Keratinocyte (primary cell): Measurements from ENCODE around the gene STRN. TPM values are rescaled to one million over a fixed set of nuclear protein-coding genes. Genes with fewer than 3 reads are reported as not detected.

Source experiments
- DNase-seq: peaks from one replicate; pipeline ENCODE4 v3.0.0-alpha.2; 2011; ENCODE audit warnings: low read depth, missing footprints, low spot score
- FAIRE-seq: peaks from 2 replicates; lab custom pipeline; 2011; peaks lifted over from hg19 to GRCh38; lab: Jason Lieb, UNC
- H2AFZ ChIP-seq: 2 replicates; pipeline ENCODE4 v1.6.0; 2012; ENCODE audit warnings: low read length, control low read depth, inconsistent platforms; ENCODE audit not compliant: control insufficient read depth
- H3K27ac ChIP-seq: 2 replicates; pipeline ENCODE4 v1.5.1; 2011; ENCODE audit warnings: low read length; ENCODE audit not compliant: control insufficient read depth, insufficient read depth
- H3K27me3 ChIP-seq: 3 replicates; pipeline ENCODE4 v1.6.0; 2011; ENCODE audit warnings: low read length; ENCODE audit not compliant: control insufficient read depth, insufficient read depth; ENCODE audit errors: extremely low read depth
- H3K36me3 ChIP-seq, 2 experiments: 2 replicates in 1 of 2; 3 replicates in 1 of 2; pipeline ENCODE4 v1.5.1; 2011; ENCODE audit warnings: low read length in 2 of 2, mild to moderate bottlenecking in 1 of 2; ENCODE audit not compliant: control insufficient read depth in 2 of 2, insufficient read depth in 2 of 2; ENCODE audit errors: extremely low read depth in 1 of 2
- H3K4me1 ChIP-seq: 3 replicates; pipeline ENCODE4 v1.5.1; 2011; ENCODE audit warnings: low read length; ENCODE audit not compliant: control insufficient read depth, insufficient read depth; ENCODE audit errors: extremely low read depth
- H3K4me2 ChIP-seq: 3 replicates; pipeline ENCODE4 v1.6.0; 2011; ENCODE audit warnings: low read depth, low read length; ENCODE audit not compliant: control insufficient read depth, insufficient read depth; ENCODE audit errors: extremely low read depth
- H3K4me3 ChIP-seq, 3 experiments: fragments of 200-600 bp in 1 of 3; sonication (generic) in 1 of 3; 2 replicates in 2 of 3; 3 replicates in 1 of 3; pipeline ENCODE4 v1.5.1; 2011 to 2016; ENCODE audit warnings: low read length in 3 of 3, mild to moderate bottlenecking in 3 of 3, control low read depth in 2 of 3, inconsistent platforms in 1 of 3, low read depth in 1 of 3, mixed read lengths in 1 of 3, mixed run types in 1 of 3, moderate library complexity in 1 of 3; ENCODE audit not compliant: control insufficient read depth in 2 of 3, insufficient read depth in 2 of 3; ENCODE audit errors: extremely low read depth in 1 of 3
- H3K79me2 ChIP-seq: 2 replicates; pipeline ENCODE4 v1.6.0; 2012; ENCODE audit warnings: low read length; ENCODE audit not compliant: control insufficient read depth, insufficient read depth
- H3K9ac ChIP-seq: 3 replicates; pipeline ENCODE4 v1.6.0; 2011; ENCODE audit warnings: low read length; ENCODE audit not compliant: control insufficient read depth, insufficient read depth; ENCODE audit errors: extremely low read depth
- H3K9me1 ChIP-seq: 3 replicates; pipeline ENCODE4 v1.6.0; 2011; ENCODE audit warnings: low read length; ENCODE audit not compliant: control insufficient read depth, insufficient read depth; ENCODE audit errors: extremely low read depth
- H3K9me3 ChIP-seq: 2 replicates; pipeline ENCODE4 v1.5.1; 2012; ENCODE audit warnings: low read depth, low read length; ENCODE audit not compliant: control insufficient read depth
- H4K20me1 ChIP-seq: 3 replicates; pipeline ENCODE4 v1.6.0; 2011; ENCODE audit warnings: low read length; ENCODE audit not compliant: control insufficient read depth, insufficient read depth; ENCODE audit errors: extremely low read depth
- CTCF ChIP-seq, 3 experiments: IDR thresholded peaks in 1 of 3; conservative IDR thresholded peaks in 1 of 3; optimal IDR thresholded peaks in 1 of 3; 2 replicates in 2 of 3; 3 replicates in 1 of 3; pipeline versions ENCODE3 to v1.5.1; 2011; ENCODE audit warnings: low read length in 3 of 3, mild to moderate bottlenecking in 3 of 3, moderate library complexity in 2 of 3, control low read depth in 1 of 3, inconsistent platforms in 1 of 3; ENCODE audit not compliant: insufficient read depth in 2 of 3; ENCODE audit errors: extremely low read depth in 1 of 3
- EZH2 ChIP-seq: IDR thresholded peaks from one replicate; pipeline ENCODE4 v1.6.1; 2012; ENCODE audit warnings: inconsistent platforms, mild to moderate bottlenecking, low read length, moderate library complexity
- dilution Hi-C: fragments of 300-500 bp; cut with MboI; formaldehyde crosslinking; loops from one replicate; pipeline ENCODE4 v1.7.0; 2020; ENCODE audit warnings: low sequenced_read_pairs; ENCODE audit not compliant: extremely low pct_ligation_motif_present
- polyA plus RNA-seq, 5 experiments: library from polyadenylated mRNA; depleted of rRNA in 3 of 5; stranded (reverse) in 3 of 5; stranded (forward) in 1 of 5; unstranded in 1 of 5; fragments of >200 nt; gene quantifications; 1 replicate in 1 of 5; 2 replicates in 3 of 5; 3 replicates in 1 of 5; pipeline versions ENCODE4 v1.2.1 to v1.2.3, GENCODE V29; 2011 to 2012; ENCODE audit warnings: missing spikeins in 2 of 5, low read depth in 1 of 5, low replicate concordance in 1 of 5

Gene STRN
- polyA plus RNA-seq, 1 donor (not counting 4 experiments of a cell fraction or from before 2014, with no cell fraction given), result 29.3 TPM

DNA sequence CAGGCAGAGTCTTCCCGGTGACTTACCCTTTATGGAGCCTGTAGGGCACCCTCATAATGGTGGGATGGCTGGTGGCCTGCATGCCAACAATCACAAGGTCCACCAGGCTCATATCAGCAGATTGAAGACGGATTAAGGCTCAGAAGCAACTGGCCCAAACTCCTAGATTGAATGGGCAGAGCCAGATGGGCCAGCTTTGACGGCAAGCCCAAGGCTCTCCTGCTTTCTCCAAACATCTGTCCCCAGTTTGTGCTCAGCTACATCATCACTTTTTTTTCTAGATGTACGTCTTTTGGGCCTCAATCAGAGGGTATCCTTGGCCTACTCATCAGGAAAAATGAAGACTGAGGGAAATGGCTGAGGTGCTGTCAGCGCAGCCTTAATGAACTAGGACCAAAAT, 155.3 kb downstream of the STRN start:
- Histone ChIP-seq H3K4me3 (no peak overlapping the region), H3K27ac (no peak overlapping the region), H3K9me1 (no peaks in the 10 kb centered on the region), H3K36me3 (no peaks in the 10 kb centered on the region), H3K27me3 (no peaks in the 10 kb centered on the region), H4K20me1 (no peaks in the 10 kb centered on the region), H3K9ac (no peak overlapping the region), H3K4me2 (no peak overlapping the region), H3K79me2 (no peaks in the 10 kb centered on the region), H3K9me3 (no peaks in the 10 kb centered on the region), H2AFZ (no peak overlapping the region), H3K4me1 (peaks cover 4% of the 10 kb centered on the region)
- DNase-seq (no peak), FAIRE-seq (no peak)
- TF ChIP-seq EZH2, result no peak
- no peak for TF ChIP-seq CTCF (optimal IDR thresholded peaks at IDR 0.05 in 1 of 3, IDR thresholded peaks at IDR 0.05 in 1 of 3, conservative IDR thresholded peaks at IDR 0.05 in 1 of 3; ENCODE audit: extremely low read depth in 1 of 3, insufficient read depth in 2 of 3, low read length in 3 of 3)
- dilution Hi-C loops, result no loop called here

GRCh38 chr2:36809069-36809445, 157.3 kb downstream of the STRN start:
- DNase-seq (no peak), FAIRE-seq (no peak)
- H3K79me2 ChIP-seq, result no peaks in the 10 kb centered on the region
- H3K4me1 ChIP-seq, result peaks cover 4% of the 10 kb centered on the region
- H3K27ac ChIP-seq, result no peak overlapping the region
- no peak overlapping the region for H3K4me3 ChIP-seq
- no peak overlapping the region for H3K9ac ChIP-seq
- no peaks in the 10 kb centered on the region for H4K20me1 ChIP-seq
- H3K9me3 ChIP-seq, result no peaks in the 10 kb centered on the region
- H3K36me3 ChIP-seq, result no peaks in the 10 kb centered on the region
- H3K4me2 ChIP-seq, result no peak overlapping the region
- TF ChIP-seq EZH2 (no peak), CTCF (optimal IDR thresholded peaks at IDR 0.05 in 1 of 3, IDR thresholded peaks at IDR 0.05 in 1 of 3, conservative IDR thresholded peaks at IDR 0.05 in 1 of 3; ENCODE audit: extremely low read depth in 1 of 3, insufficient read depth in 2 of 3, low read length in 3 of 3) (no peak)
- H2AFZ ChIP-seq, result no peak overlapping the region
- no peaks in the 10 kb centered on the region for H3K9me1 ChIP-seq
- H3K27me3 ChIP-seq, result no peaks in the 10 kb centered on the region
- dilution Hi-C loops, result no loop called here
